Measurements from ENCODE around the gene KRTAP9-3.
"Not testable (repeated sequence)": the region's sequence is repeated elsewhere in the genome, so short reads cannot be mapped to it uniquely, and the experiment has no call there.

KRTAP9-3 gene

DNA sequence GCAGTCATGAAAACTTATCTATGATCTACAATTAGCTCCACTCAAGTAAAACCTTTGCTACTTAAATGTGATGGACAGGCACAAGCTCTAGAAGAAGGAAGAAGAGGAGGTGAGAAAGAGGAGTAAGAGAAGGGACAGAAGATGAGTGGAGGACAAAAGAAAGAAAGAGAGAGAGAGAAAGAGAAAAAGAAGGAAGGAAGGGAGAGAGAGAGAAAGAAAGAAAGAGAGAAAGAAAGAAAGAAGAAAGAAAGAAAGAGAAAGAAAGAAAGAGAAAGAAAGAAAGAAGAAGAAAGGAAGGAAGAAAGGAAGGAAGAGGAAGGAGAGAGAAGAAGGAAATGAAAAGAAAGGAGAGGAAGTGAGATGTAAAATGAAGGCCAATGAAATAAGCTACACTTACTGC is 2.2 kb upstream of the KRTAP9-3 start:
- H3K9me3 Mint-ChIP-seq (ENCODE audit: low read depth), result no peaks in the 10 kb centered on the region
- H3K36me3 Mint-ChIP-seq, result no peaks in the 10 kb centered on the region
- no peak overlapping the region for H3K27ac Mint-ChIP-seq
- H3K4me3 Mint-ChIP-seq, result no peak overlapping the region
- H3K27me3 Mint-ChIP-seq, result peaks cover 2% of the 10 kb centered on the region
- H3K4me1 Mint-ChIP-seq (ENCODE audit: low read depth), result peaks cover 4% of the 10 kb centered on the region

DNA sequence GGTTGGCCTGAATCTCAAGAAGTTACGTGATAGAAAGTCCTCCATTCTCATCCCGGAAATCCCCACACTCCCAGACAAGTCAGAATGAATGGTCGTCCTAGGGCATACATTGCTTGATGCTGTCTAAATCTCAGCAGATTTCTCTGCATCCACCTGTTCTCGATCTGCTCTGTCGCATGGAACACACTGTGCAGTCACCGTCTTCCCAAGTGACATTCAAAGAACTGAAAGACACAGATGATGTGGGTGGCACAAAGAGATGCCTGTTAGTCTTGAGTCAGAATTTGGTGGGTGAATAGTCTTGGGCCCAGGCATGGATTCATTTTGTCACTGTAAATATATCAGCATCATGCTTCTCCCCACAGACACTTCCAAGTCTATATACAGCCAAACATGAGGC is 518 bp upstream of the KRTAP9-3 start:
- H3K9me3 Mint-ChIP-seq (ENCODE audit: low read depth), result no peaks in the 10 kb centered on the region
- no peak overlapping the region for H3K27ac Mint-ChIP-seq
- peaks cover 4% of the 10 kb centered on the region for H3K4me1 Mint-ChIP-seq (ENCODE audit: low read depth)
- peaks cover 2% of the 10 kb centered on the region for H3K27me3 Mint-ChIP-seq
- no peak overlapping the region for H3K4me3 Mint-ChIP-seq
- H3K36me3 Mint-ChIP-seq, result no peaks in the 10 kb centered on the region

DNA sequence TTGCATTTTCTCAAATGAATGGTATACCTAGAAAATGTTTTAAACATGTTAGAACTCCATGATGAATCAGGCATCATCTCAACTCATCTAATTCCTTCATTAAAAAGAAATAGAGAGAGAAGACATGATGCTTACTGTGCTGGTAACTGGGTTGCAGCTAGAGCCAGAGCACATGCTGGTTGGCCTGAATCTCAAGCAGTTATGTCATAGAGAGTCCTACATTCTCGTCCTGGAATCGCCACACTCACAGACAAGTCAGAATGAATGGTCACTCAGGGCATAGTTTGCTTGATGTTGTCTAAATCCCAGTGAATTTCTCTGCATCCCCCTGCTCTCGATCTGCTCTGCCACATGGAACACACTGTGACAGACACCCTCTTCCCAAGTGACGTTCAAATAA is 4.9 kb downstream of the KRTAP9-3 start:
- H3K27ac Mint-ChIP-seq, H3K27me3 Mint-ChIP-seq: not testable (repeated sequence)

DNA sequence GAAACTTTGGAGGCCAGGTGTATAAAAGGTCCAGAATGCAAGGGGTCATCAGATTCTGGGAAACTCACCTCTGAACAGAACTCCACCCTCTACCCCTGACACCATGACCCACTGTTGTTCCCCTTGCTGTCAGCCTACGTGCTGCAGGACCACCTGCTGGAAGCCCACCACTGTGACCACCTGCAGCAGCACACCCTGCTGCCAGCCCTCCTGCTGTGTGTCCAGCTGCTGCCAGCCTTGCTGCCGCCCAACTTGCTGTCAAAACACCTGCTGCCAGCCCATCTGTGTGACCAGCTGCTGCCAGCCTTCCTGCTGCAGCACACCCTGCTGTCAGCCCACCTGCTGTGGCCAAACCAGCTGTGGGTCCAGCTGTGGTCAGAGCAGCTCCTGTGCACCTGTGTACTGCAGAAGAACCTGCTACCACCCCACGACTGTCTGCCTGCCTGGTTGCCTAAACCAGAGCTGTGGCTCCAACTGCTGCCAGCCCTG is 5.7 kb downstream of the KRTAP9-3 start, which contains the start of gene KRTAP9-8:
KRTAP9-8 (plus strand) TSS at position 51 of the 489 bp plus-strand sequence; CDS start at position 104, 53 bp downstream.
- H3K4me3 Mint-ChIP-seq; H3K4me1 Mint-ChIP-seq (ENCODE audit: low read depth); H3K36me3 Mint-ChIP-seq; H3K9me3 Mint-ChIP-seq (ENCODE audit: low read depth); H3K27me3 Mint-ChIP-seq; H3K27ac Mint-ChIP-seq: not testable (repeated sequence)

More for the DNA sequence above, 4.9 kb downstream of the KRTAP9-3 start:
- H3K9me3 Mint-ChIP-seq (ENCODE audit: low read depth); H3K4me3 Mint-ChIP-seq; H3K36me3 Mint-ChIP-seq; H3K4me1 Mint-ChIP-seq (ENCODE audit: low read depth): not testable (repeated sequence)

DNA sequence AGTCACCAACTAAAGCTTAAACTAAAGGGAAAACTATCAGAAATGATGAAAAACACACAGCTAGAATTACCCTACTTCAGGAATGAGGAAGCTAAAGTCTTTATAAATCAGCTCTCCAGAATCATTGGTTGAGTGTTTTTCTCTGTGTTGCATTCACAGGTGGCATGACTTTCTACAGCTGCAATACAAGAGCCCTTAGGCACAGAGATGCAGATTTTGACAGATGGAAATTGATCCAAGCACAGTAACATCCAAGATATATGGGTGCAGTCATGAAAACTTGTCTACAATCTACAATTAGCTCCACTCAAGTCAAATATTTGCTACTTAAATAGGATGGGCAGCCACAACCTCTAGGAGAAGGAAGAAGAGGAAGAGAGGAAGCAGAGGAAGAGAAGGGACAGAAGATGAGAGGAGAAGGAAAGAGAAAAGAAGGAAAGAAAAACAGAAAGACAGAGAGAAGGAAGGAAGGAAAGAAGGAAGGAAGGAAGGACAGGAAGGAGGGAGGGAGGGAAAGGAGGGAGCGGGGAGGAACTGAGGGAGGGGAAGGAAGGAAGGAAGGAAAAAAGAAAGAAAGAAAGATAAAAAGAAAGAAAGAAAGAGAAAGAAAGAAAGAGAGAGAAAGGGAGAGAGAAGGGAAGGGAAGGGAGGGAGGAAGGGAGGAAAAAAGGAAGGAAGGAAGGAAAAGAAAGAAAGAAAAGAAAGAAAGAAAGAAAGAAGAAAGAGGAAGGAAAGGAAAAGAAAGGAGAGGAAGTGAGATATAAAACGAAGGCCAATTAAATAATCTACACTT is 14.9 kb downstream of the KRTAP9-3 start:
- not testable (repeated sequence) for H3K4me3 Mint-ChIP-seq; H3K36me3 Mint-ChIP-seq; H3K9me3 Mint-ChIP-seq (ENCODE audit: low read depth); H3K4me1 Mint-ChIP-seq (ENCODE audit: low read depth); H3K27me3 Mint-ChIP-seq; H3K27ac Mint-ChIP-seq

DNA sequence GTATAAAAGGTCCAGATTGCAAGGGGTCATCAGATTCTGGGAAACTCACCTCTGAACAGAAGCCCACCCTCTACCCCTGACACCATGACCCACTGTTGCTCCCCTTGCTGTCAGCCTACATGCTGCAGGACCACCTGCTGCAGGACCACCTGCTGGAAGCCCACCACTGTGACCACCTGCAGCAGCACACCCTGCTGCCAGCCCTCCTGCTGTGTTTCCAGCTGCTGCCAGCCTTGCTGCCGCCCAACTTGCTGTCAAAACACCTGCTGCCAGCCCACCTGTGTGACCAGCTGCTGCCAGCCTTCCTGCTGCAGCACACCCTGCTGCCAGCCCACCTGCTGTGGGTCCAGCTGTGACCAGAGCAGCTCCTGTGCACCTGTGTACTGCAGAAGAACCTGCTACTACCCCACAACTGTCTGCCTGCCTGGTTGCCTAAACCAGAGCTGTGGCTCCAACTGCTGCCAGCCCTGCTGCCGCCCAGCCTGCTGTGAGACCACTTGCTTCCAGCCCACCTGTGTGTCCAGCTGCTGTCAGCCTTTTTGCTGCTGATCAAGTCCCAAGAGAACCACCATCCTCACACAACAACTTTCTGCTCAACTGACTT is 17.5 kb downstream of the KRTAP9-3 start, which contains the start of gene KRTAP9-4:
KRTAP9-4 (plus strand) TSS at position 51 of the 604 bp plus-strand sequence; CDS start at position 85, 34 bp downstream.
- H3K27me3 Mint-ChIP-seq; H3K9me3 Mint-ChIP-seq (ENCODE audit: low read depth); H3K4me3 Mint-ChIP-seq; H3K27ac Mint-ChIP-seq; H3K4me1 Mint-ChIP-seq (ENCODE audit: low read depth); H3K36me3 Mint-ChIP-seq: not testable (repeated sequence)

DNA sequence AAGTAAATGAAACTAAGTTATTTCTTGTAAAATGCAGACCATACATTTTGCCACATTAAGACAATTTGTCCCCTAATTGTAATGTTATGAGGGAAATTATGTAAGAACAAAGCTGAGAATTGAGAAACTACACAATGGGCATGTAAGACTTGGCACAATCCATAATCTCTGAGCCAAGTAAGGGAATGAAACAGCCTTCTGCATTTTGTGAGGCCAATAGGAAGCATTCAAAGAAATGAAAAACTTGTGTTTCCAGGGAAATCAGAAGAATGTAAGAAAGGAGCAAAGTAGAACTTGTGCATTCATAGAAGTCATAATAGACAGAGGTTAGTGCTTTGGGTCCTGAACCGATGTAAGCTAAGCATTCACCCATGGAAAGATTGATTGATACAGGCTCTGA is 19.0 kb downstream of the KRTAP9-3 start:
- Mint-ChIP-seq H3K27me3 (peaks cover 5% of the 10 kb centered on the region), H3K9me3 (ENCODE audit: low read depth) (no peaks in the 10 kb centered on the region), H3K4me3 (no peak overlapping the region), H3K36me3 (no peaks in the 10 kb centered on the region), H3K4me1 (ENCODE audit: low read depth) (no peaks in the 10 kb centered on the region), H3K27ac (no peak overlapping the region)

DNA sequence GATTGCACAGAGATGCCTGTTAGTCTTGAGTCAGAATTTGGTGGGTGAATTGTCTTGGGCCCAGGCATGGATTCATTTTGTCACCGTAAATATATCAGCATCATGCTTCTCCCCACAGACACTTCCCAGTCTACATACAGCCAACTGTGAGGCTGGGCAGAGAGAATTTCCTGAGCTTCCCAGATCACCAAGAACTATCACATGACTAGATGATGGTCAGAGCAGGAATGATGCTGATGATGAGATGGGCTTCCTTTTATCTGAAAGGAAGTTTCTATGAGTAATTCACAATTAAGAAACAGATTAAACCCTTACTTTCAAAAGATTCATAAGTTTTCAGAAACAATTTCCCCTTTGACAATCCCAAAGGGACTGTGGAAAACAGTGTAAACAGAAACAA is 22.6 kb downstream of the KRTAP9-3 start:
- H3K4me3 Mint-ChIP-seq, result no peak overlapping the region
- no peaks in the 10 kb centered on the region for H3K4me1 Mint-ChIP-seq (ENCODE audit: low read depth)

DNA sequence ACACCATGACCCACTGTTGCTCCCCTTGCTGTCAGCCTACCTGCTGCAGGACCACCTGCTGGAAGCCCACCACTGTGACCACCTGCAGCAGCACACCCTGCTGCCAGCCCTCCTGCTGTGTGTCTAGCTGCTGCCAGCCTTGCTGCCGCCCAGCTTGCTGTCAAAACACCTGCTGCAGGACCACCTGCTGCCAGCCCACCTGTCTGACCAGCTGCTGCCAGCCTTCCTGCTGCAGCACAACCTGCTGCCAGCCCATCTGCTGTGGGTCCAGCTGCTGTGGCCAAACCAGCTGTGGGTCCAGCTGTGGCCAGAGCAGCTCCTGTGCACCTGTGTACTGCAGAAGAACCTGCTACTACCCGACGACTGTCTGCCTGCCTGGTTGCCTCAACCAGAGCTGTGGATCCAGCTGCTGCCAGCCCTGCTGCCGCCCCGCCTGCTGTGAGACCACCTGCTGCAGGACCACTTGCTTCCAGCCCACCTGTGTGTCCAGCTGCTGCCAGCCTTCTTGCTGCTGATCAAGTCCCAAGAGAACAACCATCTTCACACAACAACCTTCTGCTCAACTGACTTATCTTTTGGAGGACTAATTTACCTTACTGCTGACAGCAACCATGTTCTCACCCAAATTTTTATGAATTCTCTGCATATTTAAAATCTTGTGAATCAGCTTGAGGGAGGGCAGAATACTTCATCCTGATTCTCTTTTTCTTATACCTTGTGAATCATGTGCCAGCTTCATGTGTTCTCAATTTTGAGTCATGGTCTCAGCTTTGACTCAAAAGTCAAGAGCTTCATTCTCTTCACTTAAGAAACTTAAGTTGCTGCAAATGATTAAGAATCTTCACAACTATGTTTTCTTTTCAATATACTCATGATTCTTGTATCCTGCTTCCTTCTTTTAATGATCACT is 23.4 kb downstream of the KRTAP9-3 start, which contains the start of gene KRTAP9-9:
KRTAP9-9 (plus strand) TSS at position 4 of the 910 bp plus-strand sequence.
- H3K4me3 Mint-ChIP-seq; H3K4me1 Mint-ChIP-seq (ENCODE audit: low read depth); H3K36me3 Mint-ChIP-seq; H3K27me3 Mint-ChIP-seq; H3K27ac Mint-ChIP-seq; H3K9me3 Mint-ChIP-seq (ENCODE audit: low read depth): not testable (repeated sequence)

More for the DNA sequence above, 22.6 kb downstream of the KRTAP9-3 start:
- H3K36me3 Mint-ChIP-seq, result peaks cover 3% of the 10 kb centered on the region
- H3K27ac Mint-ChIP-seq, result no peak overlapping the region
- no peaks in the 10 kb centered on the region for H3K9me3 Mint-ChIP-seq (ENCODE audit: low read depth)
- H3K27me3 Mint-ChIP-seq, result peaks cover 5% of the 10 kb centered on the region

DNA sequence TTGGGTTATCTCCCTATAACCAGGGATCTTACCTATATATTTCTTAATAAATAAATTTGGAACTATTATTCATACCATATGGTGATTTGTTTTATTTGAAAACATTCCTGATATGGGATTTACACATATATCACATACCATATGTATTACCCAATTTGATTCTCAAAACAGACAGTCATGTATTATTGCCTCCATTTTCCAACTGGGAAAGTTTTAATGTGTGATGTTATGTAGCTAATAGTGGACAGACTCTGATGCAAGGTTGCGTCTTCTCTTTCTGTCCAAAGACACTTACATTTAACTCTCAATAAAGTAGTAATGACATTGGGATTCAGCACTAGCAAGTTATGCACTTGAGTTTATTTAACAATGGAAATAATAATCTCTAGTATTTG is 24.0 kb downstream of the KRTAP9-3 start:
- H3K27me3 Mint-ChIP-seq, result peaks cover 5% of the 10 kb centered on the region
- H3K9me3 Mint-ChIP-seq (ENCODE audit: low read depth), result no peaks in the 10 kb centered on the region
- H3K36me3 Mint-ChIP-seq, result peaks cover 8% of the 10 kb centered on the region
- no peak overlapping the region for H3K27ac Mint-ChIP-seq
- peaks cover 12% of the 10 kb centered on the region for H3K4me1 Mint-ChIP-seq (ENCODE audit: low read depth)
- no peak overlapping the region for H3K4me3 Mint-ChIP-seq

DNA sequence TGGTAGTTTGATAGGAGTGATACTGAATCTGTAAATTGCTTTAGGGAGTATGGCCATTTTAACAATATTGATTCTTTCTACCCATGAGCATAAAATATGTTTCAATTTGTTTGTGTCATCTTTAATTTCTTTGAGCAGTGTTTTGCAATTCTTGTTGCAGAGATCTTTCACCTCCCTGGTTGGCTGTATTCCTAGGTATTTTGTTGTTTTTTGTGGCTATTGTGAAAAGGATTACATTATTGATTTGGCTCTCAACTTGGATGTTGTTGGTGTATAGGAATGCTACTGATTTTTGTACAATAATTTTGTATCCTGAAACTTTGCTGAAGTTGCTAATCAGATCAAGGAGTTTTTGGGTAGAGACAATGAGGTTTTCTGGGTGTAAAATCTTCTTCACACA is 26.2 kb downstream of the KRTAP9-3 start:
- Mint-ChIP-seq H3K4me1 (ENCODE audit: low read depth) (peaks cover 14% of the 10 kb centered on the region), H3K27ac (no peak overlapping the region), H3K36me3 (peaks cover 10% of the 10 kb centered on the region), H3K9me3 (ENCODE audit: low read depth) (no peaks in the 10 kb centered on the region), H3K4me3 (no peak overlapping the region), H3K27me3 (peaks cover 4% of the 10 kb centered on the region)

DNA sequence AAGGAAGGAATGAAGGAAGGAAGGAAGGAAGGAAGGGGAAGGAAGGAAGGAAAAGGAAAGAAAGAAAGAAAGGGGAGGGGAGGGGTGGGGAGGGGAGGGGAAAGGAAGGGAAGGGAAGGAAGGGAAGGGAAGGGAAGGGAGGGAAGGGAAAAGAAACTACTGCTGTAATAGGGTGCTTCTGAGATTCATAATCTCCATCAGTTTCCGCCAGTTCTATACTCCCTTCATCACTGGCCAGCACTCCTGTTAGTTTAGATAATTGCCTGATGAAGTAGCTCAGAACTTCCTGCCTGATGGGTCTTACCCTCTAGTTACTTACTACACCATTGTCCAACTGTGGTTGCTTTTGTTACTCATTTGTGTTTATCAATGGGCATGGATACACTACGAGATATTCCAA is 31.0 kb downstream of the KRTAP9-3 start:
- no peak overlapping the region for H3K4me3 Mint-ChIP-seq
- no peak overlapping the region for H3K27ac Mint-ChIP-seq
- peaks cover 3% of the 10 kb centered on the region for H3K27me3 Mint-ChIP-seq
- no peaks in the 10 kb centered on the region for H3K9me3 Mint-ChIP-seq (ENCODE audit: low read depth)
- H3K4me1 Mint-ChIP-seq (ENCODE audit: low read depth), result peaks cover 14% of the 10 kb centered on the region
- peaks cover 10% of the 10 kb centered on the region for H3K36me3 Mint-ChIP-seq

DNA sequence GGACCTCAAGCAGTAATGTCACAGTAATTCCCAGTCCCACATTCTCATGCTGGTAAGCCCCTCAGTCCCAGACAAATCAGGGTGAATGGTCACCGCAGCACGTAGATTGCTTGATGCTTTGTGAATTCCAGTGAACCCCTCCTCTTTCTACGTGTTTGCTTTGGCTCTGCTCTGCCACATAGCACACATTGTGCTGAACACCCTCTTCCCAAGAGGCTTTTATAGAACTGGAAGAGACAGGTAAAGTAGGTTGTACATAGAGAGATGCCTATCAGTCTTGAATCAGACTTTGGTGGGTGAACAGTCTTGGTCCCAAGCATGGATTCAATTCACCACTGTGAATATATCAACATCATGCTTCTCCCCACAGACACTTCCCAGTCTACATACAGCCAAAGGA is 32.4 kb downstream of the KRTAP9-3 start:
- Mint-ChIP-seq H3K4me3 (no peak overlapping the region), H3K27me3 (peaks cover 3% of the 10 kb centered on the region), H3K4me1 (ENCODE audit: low read depth) (peaks cover 14% of the 10 kb centered on the region), H3K27ac (no peak overlapping the region), H3K9me3 (ENCODE audit: low read depth) (no peaks in the 10 kb centered on the region), H3K36me3 (peaks cover 7% of the 10 kb centered on the region)

DNA sequence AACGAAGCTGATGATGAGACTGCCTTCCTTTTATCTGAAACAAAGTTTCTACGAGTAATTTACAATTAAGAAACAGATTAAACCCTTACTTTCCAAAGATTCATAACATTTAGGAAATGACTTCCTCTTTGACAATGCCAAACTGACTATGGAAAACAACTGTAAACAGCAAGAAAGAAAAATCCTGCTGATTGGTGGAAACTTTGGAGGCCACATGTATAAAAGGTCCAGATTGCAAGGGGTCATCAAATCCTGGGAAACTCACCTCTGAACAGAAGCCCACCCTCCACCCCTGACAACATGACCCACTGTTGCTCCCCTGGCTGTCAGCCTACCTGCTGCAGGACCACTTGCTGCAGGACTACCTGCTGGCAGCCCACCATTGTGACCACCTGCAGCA is 32.8 kb downstream of the KRTAP9-3 start, which contains the start of gene KRTAP9-6:
KRTAP9-6 (plus strand) TSS at position 301 of the 400 bp plus-strand sequence; CDS start at position 301, 0 bp downstream.
- H3K27ac Mint-ChIP-seq, result no peak within 1 kb of the TSS
- H3K27me3 Mint-ChIP-seq, result peaks cover 3% of the 10 kb centered on the region
- H3K9me3 Mint-ChIP-seq (ENCODE audit: low read depth), result no peaks in the 10 kb centered on the region
- H3K36me3 Mint-ChIP-seq, result peaks cover 7% of the 10 kb centered on the region
- no peak within 1 kb of the TSS for H3K4me3 Mint-ChIP-seq
- H3K4me1 Mint-ChIP-seq (ENCODE audit: low read depth), result peaks cover 13% of the 10 kb centered on the region
